Prostate gland (tissue), 2 donors: ENCODE results near the gene THPO.

Experiments used
- POLR2A ChIP-seq: fragments of 450-650 bp; IDR thresholded peaks from one replicate; pipeline ENCODE4 v1.6.1; 2016; ENCODE audit warnings: antibody characterized with exemption, mild to moderate bottlenecking
- POLR2AphosphoS5 ChIP-seq: sonication (generic); formaldehyde crosslinking; IDR thresholded peaks from one replicate; pipeline ENCODE4 v1.6.1; 2017; ENCODE audit warnings: antibody characterized with exemption
- TF ChIP-seq, protein P1 (sequence below), 4 experiments: fragments of 200-600 bp in 2 of 4; fragments of 450-650 bp in 2 of 4; sonication (generic) in 2 of 4; IDR thresholded peaks; 1 replicate in 3 of 4; 2 replicates in 1 of 4; pipeline ENCODE4 v1.5.1; 2016 to 2019; ENCODE audit warnings: antibody characterized with exemption in 4 of 4, mild to moderate bottlenecking in 2 of 4, moderate library complexity in 2 of 4

DNA sequence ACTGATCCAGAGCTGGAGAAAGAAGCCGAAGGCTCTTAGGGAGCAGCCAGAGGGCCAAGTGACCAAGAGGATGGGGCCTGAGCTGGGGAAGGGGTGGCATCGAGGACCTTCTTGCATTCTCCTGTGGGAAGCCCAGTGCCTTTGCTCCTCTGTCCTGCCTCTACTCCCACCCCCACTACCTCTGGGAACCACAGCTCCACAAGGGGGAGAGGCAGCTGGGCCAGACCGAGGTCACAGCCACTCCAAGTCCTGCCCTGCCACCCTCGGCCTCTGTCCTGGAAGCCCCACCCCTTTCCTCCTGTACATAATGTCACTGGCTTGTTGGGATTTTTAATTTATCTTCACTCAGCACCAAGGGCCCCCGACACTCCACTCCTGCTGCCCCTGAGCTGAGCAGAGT is 11.4 kb upstream of the THPO start:
- TF ChIP-seq, protein P1, sequence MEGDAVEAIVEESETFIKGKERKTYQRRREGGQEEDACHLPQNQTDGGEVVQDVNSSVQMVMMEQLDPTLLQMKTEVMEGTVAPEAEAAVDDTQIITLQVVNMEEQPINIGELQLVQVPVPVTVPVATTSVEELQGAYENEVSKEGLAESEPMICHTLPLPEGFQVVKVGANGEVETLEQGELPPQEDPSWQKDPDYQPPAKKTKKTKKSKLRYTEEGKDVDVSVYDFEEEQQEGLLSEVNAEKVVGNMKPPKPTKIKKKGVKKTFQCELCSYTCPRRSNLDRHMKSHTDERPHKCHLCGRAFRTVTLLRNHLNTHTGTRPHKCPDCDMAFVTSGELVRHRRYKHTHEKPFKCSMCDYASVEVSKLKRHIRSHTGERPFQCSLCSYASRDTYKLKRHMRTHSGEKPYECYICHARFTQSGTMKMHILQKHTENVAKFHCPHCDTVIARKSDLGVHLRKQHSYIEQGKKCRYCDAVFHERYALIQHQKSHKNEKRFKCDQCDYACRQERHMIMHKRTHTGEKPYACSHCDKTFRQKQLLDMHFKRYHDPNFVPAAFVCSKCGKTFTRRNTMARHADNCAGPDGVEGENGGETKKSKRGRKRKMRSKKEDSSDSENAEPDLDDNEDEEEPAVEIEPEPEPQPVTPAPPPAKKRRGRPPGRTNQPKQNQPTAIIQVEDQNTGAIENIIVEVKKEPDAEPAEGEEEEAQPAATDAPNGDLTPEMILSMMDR (IDR thresholded peaks at IDR 0.05): no peak
- TF ChIP-seq POLR2AphosphoS5 (no peak), POLR2A (no peak)
